GM12892 (cell line): Measurements from ENCODE around the gene SFSWAP.

ENCODE experiments used
- POLR2A ChIP-seq: IDR thresholded peaks from 2 replicates; pipeline ENCODE4 v1.6.1; 2011; ENCODE audit warnings: low read depth, low read length, control low read depth
- POLR2AphosphoS5 ChIP-seq: IDR thresholded peaks from 2 replicates; pipeline ENCODE4 v1.6.1; 2011; ENCODE audit warnings: low read depth, low read length, control low read depth
- TAF1 ChIP-seq: IDR thresholded peaks from 2 replicates; pipeline ENCODE4 v1.6.1; 2011; ENCODE audit warnings: low read depth, mild to moderate bottlenecking, control low read depth, low read length, borderline replicate concordance

- no peak for TF ChIP-seq POLR2AphosphoS5
- no peak for TF ChIP-seq TAF1
- TF ChIP-seq POLR2A, result no peak
Measured at GRCh38 chr12:131733874-131734273, 23.0 kb downstream of the SFSWAP start.
